Stimulated activated CD4-positive, alpha-beta T cell treated with anti-CD3 and anti-CD28 coated beads, Interleukin-4, amount 100 ng/mL, for 1 hour (primary cell): Measurements from ENCODE around the gene ADAM22.
A peak's percentile ranks its signal among the peaks of the same experiment; 100 is the strongest.
"Not testable (repeated sequence)": the region's sequence is repeated elsewhere in the genome, so short reads cannot be mapped to it uniquely, and the experiment has no call there.

ENCODE experiments used
- DNase-seq: peaks from one replicate; pipeline ENCODE4 v3.0.0-alpha.2; 2020

Gene ADAM22, protein sequence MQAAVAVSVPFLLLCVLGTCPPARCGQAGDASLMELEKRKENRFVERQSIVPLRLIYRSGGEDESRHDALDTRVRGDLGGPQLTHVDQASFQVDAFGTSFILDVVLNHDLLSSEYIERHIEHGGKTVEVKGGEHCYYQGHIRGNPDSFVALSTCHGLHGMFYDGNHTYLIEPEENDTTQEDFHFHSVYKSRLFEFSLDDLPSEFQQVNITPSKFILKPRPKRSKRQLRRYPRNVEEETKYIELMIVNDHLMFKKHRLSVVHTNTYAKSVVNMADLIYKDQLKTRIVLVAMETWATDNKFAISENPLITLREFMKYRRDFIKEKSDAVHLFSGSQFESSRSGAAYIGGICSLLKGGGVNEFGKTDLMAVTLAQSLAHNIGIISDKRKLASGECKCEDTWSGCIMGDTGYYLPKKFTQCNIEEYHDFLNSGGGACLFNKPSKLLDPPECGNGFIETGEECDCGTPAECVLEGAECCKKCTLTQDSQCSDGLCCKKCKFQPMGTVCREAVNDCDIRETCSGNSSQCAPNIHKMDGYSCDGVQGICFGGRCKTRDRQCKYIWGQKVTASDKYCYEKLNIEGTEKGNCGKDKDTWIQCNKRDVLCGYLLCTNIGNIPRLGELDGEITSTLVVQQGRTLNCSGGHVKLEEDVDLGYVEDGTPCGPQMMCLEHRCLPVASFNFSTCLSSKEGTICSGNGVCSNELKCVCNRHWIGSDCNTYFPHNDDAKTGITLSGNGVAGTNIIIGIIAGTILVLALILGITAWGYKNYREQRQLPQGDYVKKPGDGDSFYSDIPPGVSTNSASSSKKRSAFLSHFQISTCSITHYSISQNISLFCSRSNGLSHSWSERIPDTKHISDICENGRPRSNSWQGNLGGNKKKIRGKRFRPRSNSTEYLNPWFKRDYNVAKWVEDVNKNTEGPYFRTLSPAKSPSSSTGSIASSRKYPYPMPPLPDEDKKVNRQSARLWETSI

DNA sequence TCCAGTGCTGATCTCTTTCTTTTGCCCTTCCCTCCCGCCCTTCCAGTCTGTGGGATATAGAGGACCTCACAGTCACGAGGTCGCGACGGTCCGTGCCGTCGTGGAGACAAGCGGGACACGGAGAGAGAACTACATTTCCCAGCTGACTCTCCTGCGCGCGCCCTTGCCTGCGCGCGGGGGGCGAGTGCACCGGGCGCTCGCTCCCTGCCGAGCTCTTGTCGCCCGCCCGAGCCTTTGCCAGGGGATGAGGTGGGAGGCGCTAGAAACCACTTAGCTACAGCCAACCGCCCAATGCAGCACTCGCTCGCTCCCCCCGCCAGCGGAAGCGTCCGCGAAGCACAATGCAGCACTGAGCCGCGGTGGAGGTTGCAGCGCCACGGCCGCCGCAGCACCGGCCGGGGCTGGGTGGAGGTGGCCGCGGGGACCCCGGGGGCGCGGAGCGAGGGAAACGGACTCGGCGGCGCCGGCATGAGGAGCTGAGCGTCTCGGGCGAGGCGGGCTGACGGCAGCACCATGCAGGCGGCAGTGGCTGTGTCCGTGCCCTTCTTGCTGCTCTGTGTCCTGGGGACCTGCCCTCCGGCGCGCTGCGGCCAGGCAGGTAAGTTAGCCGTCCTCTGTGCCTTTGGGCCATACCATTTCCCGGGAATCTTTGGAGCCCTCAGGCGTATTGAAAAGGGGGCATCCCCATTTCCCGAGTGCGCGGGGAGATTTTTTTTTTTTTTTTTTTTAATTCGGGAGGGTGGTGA, at the start of gene ADAM22:
Gene ADAM22, plus strand, starts transcription at position 299 of the 746 bp plus-strand sequence. Its CDS starts 215 bp downstream, at position 514.
- DNase-seq = peak; percentile 75

DNA sequence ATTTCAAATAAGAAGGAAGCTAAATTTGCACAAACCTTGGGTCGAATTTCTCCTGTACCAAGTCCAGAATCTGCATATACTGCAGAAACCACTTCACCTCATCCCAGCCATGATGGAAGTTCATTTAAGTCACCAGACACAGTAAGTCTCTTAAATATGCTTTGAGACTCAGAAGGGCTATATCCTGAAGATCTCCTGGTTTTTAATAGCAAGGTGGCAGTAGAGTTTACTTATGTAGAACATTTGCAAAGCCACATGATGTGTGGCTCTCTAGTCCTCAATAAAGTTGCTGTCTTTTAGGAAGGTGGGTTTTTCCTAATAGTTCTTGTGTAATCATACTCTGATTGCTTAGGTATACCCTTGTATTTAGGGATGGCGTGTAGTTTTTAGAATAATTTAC, 49.0 kb upstream of the ADAM22 start:
- DNase-seq = no peak

DNA sequence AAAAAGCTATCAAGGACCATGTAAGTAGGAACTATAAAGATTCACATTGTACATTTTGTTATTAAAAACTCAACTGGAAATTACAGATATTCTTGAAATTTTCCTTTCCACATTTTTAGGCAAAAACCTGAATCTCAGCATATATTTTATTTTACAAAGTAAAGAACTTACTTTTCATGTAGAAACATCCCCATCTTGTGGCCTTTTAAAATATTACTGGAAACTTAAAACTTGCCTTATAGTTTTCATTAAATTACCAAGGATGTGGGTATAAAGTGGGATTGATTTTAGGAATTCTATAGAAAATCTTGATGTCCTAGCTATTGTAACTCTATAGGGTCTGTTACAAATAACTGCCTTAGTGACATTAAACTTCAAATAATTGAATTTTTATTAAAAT, 47.2 kb upstream of the ADAM22 start:
- no peak for DNase-seq

DNA sequence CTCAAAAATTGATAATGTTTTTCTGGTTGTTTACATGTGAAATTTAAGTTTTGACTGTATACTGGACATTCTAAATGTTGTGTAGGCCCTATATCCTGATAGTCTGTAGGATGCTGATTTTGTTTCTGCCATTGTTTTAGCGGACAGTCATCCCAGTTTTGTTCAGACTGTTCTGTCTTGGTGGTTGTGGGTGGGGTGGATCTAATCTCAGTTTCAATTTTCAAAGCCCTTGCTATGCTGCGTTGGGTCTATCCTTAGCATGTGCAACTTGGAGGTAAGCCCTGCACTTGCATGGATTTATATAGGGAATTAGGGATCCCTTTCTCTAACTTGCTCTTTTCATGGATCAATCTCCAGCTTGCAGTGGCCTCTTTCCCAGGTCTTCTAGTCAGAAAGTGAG, 38.7 kb upstream of the ADAM22 start:
- DNase-seq = no peak

DNA sequence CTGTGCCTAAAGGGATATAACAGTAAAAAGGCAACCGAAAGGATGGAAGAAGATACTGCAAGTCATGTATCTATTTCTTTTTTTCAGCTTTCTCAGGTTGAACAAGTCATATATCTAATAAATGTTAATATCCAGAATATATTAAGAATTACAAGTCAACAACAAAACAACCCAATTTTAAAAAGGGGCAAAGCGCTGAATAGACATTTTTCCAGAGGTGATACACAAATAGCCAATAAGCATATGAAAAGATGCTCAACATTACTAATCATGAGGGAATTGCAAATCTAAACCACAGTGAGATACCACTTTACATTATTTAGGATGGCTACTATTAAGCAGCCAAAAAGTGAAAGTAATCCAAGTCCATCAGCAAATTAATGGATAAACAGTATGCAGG, 34.8 kb upstream of the ADAM22 start:
- no peak for DNase-seq

DNA sequence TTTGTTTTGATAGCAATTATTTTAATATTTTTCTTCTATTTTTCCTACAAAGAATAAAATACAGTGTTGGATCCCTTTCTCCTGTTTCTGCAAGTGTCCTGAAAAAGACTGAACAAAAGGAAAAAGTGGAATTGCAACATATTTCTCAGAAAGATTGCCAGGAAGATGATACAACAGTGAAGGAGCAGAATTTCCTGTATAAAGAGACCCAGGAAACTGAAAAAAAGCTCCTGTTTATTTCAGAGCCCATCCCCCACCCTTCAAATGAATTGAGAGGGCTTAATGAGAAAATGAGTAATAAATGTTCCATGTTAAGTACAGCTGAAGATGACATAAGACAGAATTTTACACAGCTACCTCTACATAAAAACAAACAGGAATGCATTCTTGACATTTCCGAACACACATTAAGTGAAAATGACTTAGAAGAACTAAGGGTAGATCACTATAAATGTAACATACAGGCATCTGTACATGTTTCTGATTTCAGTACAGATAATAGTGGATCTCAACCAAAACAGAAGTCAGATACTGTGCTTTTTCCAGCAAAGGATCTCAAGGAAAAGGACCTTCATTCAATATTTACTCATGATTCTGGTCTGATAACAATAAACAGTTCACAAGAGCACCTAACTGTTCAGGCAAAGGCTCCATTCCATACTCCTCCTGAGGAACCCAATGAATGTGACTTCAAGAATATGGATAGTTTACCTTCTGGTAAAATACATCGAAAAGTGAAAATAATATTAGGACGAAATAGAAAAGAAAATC, 26.7 kb upstream of the ADAM22 start:
- not testable (repeated sequence) for DNase-seq

DNA sequence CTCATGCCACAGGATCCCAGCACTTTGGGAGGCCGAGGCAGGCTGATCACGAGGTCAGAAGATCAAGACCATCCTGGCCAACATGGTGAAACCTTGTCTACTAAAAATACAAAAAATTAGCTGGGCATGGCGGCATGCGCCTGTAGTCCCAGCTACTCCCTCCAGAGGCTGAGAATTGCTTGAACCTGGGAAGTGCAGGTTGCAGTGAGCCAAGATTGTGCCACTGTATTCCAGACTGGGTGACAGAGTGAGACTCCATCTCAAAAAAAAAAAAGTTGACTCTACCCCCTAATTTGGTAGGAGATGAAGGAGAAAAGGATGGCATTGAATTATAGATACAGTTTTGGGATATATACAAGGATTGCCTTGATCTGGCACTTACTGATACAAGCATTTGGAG, 25.2 kb upstream of the ADAM22 start:
- not testable (repeated sequence) for DNase-seq

DNA sequence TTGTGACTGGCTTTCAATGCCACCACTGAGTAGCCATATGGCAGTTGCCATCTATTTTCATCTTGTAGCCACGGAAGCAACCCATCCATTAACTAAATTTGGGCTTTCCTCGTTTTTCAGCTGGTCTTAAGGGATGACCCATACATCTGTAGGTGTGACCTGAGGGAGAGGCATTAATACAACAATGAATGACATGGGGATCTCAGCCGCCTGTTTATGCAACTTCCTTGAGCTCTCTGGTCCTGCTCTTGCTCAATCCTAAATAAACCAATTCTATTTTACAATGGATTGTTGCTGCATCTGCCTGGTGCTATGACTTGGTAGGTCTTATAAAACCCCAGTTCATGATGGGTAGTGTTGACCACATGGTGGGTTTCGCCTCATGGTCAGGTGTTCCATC, 21.9 kb upstream of the ADAM22 start:
- no peak for DNase-seq

DNA sequence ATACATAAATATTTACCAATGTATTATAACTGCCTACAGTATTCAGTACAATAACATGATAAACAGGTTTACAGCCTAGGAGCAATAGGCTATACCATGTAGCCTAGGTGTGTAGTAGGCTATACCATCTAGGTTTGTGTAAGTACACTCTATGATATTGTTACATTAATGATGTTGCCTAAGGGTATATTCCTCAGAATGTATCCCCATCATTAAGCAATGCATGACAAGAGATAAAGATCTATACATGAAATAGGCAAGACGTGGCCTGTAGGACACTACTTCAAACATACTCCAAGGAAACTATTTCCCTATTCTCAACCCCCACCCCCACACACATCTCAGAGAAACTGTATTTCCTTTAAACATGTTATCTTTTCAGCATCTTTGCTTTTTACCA, 15.3 kb upstream of the ADAM22 start:
- no peak for DNase-seq

DNA sequence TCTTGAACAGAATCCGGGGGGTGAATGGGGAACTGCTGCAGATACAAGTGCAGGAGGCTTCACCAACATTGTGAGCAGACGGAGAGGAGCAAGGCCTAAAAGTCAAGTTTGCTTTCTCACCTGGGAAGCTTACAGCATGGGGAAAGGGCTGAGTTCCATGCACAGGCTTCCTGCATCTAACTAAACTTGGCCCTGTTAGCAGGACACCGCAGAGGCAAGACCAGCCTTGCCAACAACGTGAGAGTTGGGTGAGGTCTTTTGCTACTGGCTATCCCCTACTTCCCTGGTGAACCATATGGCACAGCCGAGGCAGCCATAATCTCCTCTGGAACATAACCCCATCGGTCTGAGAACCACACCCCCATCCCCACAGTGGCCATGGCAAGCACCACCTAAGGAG, 14.2 kb upstream of the ADAM22 start:
- DNase-seq = no peak

DNA sequence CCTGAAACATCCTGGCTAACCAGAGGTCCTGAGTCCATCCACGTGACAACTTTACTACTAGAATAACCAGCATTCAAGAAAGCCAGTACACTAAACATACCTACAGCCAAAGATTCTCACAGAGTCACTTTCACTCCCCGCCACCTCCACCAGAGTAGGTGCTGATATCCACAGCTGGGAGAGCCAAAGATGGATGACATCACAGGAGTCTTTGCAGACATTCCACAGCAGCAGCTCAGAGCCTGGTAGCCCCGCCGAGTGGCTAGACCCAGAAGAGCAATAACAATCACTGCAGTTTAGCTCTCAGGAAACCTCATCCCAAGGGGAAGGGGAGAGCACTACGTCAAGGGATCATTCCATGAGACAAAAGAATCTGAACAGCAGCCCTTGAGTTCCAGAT, 13.5 kb upstream of the ADAM22 start:
- DNase-seq = no peak

DNA sequence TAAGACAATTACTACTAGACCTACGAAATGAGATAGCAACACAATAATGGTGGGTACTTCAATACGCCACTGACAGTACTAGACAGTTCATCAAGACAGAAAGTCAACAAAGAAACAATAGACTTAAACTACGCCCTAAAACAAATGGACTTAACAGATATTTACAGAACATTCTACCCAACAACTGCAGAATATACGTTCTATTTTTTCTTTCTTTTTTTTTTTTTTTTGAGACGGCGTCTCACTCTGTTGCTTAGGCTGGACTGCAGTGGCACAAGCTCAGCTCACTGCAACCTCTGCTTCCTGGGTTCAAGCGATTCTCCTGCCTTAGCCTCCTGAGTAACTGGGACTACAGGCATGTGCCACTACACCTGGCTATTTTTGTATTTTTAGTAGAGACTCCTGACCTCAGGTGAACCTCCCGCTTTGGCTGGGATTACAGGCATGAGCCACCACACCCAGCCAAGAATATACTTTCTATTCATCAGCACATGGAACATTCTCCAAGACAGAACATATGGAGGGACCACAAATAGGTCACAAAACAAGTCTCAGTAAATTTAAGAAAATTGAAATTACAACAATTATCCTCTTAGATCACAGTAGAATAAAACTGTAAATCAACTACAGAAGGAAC, 11.2 kb upstream of the ADAM22 start:
- not testable (repeated sequence) for DNase-seq

DNA sequence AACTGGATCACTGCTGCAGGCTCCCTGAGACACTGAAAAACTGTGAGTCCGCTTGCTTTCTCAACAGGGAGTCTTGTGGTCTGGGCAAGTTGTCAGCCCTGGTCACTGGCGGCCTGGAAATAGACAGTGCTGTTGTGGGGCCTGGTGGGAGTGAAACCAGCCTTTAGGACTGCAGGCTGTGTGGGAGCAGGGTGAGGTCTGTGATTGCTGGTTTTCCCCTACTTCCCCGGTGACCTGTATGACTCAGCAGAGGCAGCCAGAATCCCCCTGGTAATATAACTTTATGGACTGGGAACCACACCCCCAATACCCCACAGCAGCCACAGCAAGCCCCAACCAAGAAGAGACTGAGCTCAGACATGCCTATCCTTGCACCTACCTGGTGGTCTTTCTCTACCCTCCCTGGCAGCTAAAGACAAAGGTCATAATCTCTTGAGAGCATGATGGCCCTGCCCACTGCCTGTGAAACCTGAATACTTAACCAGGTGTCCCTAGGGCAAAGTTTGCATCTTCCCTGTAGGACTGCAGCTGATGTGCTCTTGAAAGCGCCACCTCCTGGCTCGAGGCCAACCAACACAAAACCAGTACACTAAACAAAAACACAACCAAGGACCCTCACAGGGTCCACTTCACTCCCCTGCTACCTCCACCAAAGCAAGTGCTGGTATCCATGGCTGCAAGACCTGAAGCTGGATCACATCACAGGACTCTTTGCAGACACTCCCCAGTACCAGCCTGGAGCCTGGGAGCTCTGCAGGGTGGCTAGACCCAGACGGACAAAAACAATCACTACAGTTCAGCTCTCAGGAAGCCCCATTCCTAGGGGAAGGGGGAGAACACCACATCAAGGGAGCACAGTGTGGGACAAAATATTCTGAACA, 7.2 kb upstream of the ADAM22 start:
- DNase-seq = no peak

DNA sequence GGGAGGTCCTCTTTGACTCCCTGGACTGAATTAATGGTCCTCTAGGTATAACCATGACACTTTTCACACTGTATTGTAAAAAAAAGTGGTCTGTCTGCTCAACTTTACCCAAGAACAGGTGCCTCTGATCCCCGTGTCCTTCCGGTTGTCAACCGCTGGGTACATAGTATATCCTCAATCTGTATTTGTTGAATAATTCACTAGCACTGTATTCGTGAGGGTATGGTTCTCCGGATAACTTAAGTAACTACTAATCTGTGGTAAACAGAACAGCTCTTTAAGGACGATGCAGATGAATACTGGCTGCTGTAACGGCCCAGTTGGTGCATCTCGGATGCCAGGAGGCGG, 472 bp upstream of the ADAM22 start:
- no peak for DNase-seq

DNA sequence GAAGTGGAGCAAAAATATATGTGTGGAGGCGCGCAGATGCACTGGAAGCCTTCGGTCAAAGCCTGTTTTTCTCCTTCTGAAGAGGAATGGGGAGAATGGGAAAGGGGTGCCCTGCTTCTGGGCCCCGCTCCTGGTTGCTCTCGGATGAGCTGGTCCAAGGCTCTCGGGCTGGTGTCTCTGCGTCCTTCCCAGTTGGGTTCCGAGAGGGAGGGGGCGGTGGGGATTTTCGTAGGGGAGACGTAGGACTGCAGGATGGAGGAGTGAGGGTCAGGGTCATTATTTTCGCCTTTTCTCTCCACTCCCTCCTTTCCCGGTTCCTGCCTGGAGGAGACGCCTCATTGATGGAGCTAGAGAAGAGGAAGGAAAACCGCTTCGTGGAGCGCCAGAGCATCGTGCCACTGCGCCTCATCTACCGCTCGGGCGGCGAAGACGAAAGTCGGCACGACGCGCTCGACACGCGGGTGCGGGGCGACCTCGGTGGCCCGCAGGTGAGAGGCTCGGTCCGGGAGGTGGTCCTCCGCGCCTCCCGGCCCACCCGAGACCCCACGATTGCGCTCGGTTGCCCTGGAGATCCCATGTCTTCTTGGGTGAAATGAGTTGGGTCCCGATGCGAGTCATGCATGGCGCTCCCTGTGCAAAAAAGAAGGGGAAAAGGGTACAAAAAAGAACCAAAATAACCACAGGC, 790 bp downstream of the ADAM22 start:
- peak; percentile 18 for DNase-seq

DNA sequence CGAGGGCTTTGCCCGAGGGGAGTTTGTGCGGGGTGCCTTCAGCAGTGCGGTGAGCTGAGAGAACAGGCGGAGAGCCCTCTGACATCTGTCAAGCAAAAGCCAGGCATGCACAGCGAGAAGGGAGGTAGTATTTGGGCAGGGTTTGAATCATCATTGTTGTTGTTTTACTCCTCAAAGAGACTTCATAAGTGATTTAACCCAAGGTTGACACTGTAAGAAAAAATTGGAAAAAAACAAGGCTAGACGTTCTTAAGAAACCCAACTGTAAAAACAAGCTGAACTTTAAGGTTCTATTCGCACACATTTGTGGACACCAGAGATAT, 1.3 kb downstream of the ADAM22 start:
- no peak for DNase-seq

DNA sequence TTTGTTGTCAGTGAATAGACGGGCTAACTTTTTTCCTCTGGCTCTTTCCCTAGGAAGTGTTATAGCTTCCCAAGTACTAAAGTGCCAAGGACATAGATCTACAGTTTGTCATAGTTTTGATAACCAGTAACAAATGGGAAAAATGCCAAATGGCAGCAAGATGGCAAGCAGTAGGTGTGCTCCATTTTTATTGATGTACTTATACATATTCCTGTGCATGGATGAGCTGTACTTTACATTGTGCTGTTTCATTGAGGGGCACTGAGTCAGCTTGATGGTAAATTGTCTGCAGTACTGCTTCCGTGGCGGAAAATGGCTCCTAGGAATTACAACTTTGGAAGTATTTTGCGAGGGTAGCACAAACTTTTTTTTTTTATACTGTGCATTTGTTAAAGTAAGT, 7.1 kb downstream of the ADAM22 start:
- no peak for DNase-seq

DNA sequence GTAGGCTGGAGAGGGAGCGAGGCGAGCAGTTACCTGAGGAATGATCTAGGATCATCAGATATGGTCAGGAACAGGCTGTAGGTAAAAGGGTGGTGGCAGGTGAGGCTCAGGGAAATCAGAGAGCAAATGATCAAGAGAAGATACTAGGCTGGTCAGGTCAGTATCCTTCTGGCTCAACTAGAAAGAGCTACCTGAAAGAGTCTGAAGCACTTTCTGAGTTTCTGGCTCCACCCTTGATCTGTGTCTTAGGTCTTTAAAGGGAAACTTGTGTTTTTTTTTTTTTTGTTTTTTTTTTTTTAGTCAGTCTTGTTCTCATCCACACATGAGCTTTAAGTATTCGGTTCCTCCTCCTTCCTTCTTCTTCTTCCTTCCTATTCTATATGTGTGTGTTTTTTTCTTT, 10.5 kb downstream of the ADAM22 start:
- DNase-seq = no peak

DNA sequence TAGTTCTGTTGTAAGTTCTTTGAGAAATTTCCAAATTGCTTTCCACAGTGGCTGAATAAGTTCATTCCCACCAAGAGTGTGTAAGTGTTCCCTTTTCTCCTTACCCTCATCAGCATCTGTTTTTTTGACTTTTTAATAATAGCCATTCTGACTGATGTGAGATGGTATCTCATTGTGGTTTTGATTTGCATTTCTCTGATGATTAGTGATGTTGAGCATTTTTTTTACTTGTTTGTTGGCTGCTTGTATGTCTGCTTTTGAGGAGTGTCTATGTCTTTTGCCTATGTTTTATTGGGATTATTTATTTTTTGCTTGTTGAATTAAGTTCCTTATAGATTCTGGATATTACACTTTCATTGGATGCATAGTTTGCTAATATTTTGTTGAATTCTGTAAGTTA, 11.9 kb downstream of the ADAM22 start:
- not testable (repeated sequence) for DNase-seq

DNA sequence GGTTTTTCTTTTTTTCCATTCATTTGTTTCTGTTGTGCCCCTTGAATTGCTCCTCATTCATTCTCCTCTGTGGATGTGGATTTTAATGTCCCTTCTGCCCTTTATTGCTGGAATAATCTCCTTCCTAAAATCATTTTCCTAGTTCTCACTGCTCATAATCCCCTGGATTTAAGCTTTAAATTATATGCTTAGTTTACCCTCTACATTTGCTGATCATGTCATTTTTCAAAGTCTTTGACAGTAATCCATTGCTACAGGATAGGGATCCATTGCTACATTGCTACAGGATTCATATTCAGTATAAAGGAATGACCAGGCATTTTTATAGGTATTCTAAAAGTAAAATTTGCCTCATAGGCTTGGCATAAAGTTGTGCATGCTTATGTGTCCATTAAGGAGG, 14.3 kb downstream of the ADAM22 start:
- no peak for DNase-seq

DNA sequence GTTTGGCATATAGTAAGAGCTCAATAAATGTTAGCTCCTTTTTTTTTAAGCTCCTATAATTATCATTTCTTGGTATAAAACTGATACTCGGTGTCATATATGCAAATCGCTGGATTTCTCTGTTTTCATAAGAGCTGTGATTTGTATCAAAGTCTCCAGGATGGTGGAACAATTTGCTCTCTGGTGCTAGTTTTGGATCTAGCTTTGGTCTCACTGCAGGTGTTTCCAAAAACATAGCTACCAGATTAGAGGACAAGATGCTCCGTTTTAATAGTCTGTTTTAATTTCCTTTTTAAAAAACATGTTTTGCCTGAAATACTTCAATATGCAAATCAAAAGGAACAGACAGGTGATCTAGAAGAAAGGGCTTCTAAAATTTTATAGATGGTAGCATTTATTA, 25.3 kb downstream of the ADAM22 start:
- DNase-seq = no peak
